ENCODE measurements around the gene PTPRN2.
"Not testable (repeated sequence)": the region's sequence is repeated elsewhere in the genome, so short reads cannot be mapped to it uniquely, and the experiment has no call there.

The PTPRN2 gene

GRCh38 chr7:158166386-158167340 is 421.0 kb downstream of the PTPRN2 start:
- no peak for DNase-seq (ENCODE audit: low spot score)

GRCh38 chr7:158165711-158166110 is 421.9 kb downstream of the PTPRN2 start:
- no peak for DNase-seq (ENCODE audit: low spot score)

- no peak for DNase-seq (ENCODE audit: low spot score)
Observed at GRCh38 chr7:158164101-158165095, 423.2 kb downstream of the PTPRN2 start.

GRCh38 chr7:158161194-158161593 is 426.4 kb downstream of the PTPRN2 start:
- DNase-seq (ENCODE audit: low spot score) = no peak

- no peak for DNase-seq (ENCODE audit: low spot score)
Observed at GRCh38 chr7:158160199-158160598, 427.4 kb downstream of the PTPRN2 start.

- no peak for DNase-seq (ENCODE audit: low spot score)
Observed at GRCh38 chr7:158157460-158157859, 430.2 kb downstream of the PTPRN2 start.

GRCh38 chr7:158151273-158151672 is 436.4 kb downstream of the PTPRN2 start:
- DNase-seq (ENCODE audit: low spot score) = not testable (repeated sequence)

- DNase-seq (ENCODE audit: low spot score) = no peak
Observed at GRCh38 chr7:158150234-158150633, 437.4 kb downstream of the PTPRN2 start.

GRCh38 chr7:158147431-158147830 is 440.2 kb downstream of the PTPRN2 start:
- DNase-seq (ENCODE audit: low spot score) = not testable (repeated sequence)

GRCh38 chr7:158145370-158145769 is 442.3 kb downstream of the PTPRN2 start:
- no peak for DNase-seq (ENCODE audit: low spot score)

- DNase-seq (ENCODE audit: low spot score) = no peak
Observed at GRCh38 chr7:158143196-158144120, 444.2 kb downstream of the PTPRN2 start.

- no peak for DNase-seq (ENCODE audit: low spot score)
Observed at GRCh38 chr7:158142657-158143056, 445.0 kb downstream of the PTPRN2 start.

- no peak for DNase-seq (ENCODE audit: low spot score)
Observed at GRCh38 chr7:158141806-158142518, 445.7 kb downstream of the PTPRN2 start.

GRCh38 chr7:158141221-158141582 is 446.4 kb downstream of the PTPRN2 start:
- no peak for DNase-seq (ENCODE audit: low spot score)

- DNase-seq (ENCODE audit: low spot score) = no peak
Observed at GRCh38 chr7:158140538-158141220, 446.9 kb downstream of the PTPRN2 start.

GRCh38 chr7:158139499-158139898 is 448.1 kb downstream of the PTPRN2 start:
- no peak for DNase-seq (ENCODE audit: low spot score)

- DNase-seq (ENCODE audit: low spot score) = no peak
Observed at GRCh38 chr7:158138329-158138597, 449.4 kb downstream of the PTPRN2 start.

- DNase-seq (ENCODE audit: low spot score) = no peak
Observed at GRCh38 chr7:158137516-158138328, 449.9 kb downstream of the PTPRN2 start.

- no peak for DNase-seq (ENCODE audit: low spot score)
Observed at GRCh38 chr7:158135931-158136330, 451.7 kb downstream of the PTPRN2 start.

- DNase-seq (ENCODE audit: low spot score) = no peak
Observed at GRCh38 chr7:158134824-158135223, 452.8 kb downstream of the PTPRN2 start.
